Muscle of back (tissue), 11 donors: Measurements from ENCODE around the gene PLCL2. TPM values are rescaled to one million over a fixed set of nuclear protein-coding genes. Genes with fewer than 3 reads are reported as not detected.
"Not testable (repeated sequence)": the region's sequence is repeated elsewhere in the genome, so short reads cannot be mapped to it uniquely, and the experiment has no call there.

Source experiments
- DNase-seq, 3 donors: peaks; one replicate each; pipeline versions ENCODE4 v3.0.0 to v3.0.0-alpha.2; 2013
- polyA plus RNA-seq, 10 donors: library from polyadenylated mRNA; unstranded; fragments of 120-200 nt; gene quantifications; one replicate each; pipeline ENCODE4 v1.2.1, GENCODE V29; 2013; ENCODE audit not compliant: insufficient read length in 10 of 10

Gene PLCL2
- polyA plus RNA-seq, 10 donors: 7.7 to 18.1 (median 11.4) TPM

DNA sequence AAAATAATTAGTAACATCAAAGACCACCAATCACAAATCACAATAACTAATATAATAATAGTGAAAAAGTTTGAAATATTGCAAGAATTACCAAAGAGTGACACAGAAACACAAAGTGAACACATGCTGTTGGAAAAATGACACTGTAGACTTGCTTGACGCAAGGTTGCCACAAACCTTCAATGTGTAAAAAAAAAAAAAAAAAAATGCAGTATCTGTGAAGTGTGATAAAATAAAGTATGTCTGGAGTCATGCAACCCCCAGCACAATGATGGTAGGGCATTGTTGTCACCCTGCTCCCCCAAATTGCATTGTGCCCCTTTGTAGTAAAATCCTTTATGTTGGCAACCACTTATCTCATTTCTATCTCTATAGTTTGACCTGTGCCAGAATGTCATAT, 190.6 kb downstream of the PLCL2 start:
- no peak for DNase-seq

DNA sequence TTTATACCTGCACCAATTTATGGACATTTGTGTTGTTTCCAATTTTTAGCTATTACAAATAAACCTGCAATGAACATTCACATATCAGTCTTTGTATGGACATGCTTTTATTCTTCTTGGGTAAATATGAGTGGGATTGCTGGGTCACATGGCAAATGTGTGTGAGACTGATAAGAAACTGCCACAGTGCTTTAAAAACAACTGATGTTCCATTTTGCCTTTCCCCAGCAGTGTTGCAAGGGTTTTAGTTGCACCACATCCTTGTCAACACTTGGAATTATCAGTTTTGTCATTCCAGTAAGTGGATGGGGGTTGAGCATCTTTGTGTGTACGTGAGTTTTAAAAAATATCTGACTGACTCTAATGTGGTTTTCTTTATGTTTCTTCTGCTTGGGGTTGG, 191.2 kb downstream of the PLCL2 start:
- DNase-seq: no peak

DNA sequence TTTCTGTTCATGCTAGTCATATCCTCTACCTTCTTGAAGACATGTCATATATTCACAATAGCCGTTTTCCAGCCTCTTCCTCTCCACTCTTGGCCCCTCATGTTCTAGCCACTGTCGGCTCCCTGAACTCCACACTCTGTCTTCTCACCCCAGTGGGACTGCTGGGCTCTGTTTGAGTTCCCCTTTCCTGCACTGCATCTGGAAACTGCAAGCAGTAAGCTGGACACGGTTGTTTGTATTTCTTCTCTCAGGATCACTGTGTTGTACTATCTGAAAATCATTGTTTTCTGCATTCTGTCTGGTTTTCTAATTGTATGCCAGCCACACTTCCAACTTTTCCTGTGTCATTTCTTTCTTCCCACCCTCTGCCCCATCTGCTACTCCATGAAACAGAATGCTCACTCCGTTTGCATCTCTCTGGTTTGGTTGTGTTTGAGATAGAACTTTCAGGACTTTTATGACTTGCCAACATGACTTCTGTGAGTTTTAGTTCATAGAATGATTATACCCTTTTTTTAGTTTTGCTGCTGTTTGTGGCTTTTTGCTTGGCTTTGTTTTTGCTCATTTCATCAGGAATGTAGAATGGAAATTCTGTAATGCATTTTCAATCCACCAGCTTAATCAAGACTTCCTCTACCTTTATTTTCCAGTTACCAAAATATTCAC, 192.3 kb downstream of the PLCL2 start:
- DNase-seq: no peak

DNA sequence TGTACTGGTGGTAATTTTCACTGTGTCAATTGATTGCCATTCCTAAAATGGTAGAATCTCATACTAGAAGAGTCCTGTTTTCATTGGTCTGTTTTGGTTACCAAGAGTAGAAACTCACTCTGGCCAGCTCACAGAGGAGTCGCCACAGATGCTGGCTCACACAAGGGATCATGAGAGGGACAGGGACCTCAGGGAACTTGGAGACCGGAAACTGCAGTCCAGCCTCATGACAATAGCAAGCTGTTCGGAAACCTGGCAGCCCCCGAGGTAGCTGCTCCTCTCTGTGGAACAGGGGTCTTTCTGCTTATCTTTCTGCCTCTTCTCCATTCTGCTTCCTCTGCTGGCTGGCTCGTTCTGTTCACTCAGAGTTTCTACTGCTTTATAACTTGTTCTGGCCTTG, 192.9 kb downstream of the PLCL2 start:
- peak in 1 of 3 donors; percentile 50 for DNase-seq

DNA sequence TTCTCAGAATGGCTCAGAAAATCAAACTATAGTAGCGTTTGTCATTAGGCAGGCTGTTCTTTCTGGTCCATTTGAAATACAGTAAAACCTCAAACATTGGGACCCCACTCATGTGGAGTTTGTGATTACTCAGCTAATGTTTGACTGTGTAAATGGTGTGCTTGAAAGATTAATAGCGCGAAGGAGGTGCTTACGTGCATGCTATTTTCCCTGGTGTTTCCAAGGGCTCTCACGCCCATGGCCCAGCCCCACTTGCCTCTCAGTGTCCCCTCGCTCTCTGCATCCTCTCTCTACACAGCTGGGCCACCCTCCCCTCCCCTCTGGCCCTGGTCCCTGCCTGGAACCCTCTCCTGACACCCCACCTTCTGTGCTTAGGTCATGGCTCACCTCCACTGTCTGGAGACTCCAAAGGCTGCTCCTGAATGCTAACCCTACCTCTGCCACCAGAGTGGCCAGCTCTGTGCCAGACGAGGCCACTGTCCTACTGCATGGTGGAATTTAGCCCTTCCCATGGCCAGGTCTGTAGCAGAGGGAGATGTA, 194.2 kb downstream of the PLCL2 start:
- DNase-seq: no peak

DNA sequence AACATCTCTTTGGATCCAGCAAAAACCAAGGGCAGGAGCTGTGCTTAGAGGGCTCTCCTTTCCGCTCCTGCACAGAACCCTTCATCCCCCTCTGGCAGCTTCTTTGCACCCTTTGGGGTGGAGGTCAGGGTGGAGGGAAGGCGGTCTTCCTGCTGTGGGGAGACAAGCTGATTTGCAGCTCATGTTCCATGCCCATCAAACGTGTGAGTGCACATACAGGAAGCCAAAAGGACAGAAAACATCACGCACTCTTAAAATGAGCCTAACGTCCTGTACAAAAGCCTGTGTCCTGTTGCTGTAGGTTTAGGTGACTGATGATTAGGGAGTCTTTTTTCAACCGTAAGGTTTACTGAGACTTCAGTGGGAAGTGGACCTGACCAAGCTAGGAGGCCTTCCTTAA, 195.2 kb downstream of the PLCL2 start:
- DNase-seq: no peak

DNA sequence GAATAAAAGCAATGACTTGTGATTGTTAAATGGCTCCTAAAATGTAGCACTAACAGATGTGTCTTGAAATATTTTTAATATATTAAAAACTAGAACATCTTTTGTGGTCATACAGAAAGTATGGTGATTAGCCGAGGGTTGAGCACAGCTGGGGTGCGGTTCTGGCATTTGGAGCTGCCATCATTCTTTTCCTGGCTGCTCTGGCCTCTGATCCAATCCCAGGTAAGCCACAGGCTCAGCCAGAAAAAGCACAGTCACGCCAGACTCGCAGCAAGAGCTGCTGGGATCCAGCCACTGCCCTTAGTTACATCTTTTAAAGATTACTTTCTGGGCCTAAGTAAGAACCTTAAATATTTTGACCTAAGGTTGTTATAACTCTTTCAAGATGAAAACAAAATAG, 196.8 kb downstream of the PLCL2 start:
- DNase-seq: no peak

DNA sequence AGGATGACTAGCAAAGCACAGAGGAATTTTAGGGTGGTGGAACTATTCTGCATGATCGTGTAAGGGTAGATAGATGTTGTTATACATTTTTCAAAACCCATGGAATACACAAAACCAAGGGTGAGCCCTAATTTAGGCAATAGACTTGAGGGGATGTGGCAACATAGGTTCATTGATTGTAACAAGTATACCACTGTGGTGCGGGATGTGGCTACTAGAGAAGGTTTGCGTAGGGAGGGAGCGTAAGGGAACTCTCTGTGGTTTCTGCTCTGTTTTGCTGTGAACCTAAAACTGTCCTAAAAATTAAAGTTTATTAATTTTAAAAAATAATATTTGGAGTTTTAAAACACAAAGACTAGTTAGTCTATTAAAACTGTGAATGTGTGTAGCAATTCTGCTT, 202.8 kb downstream of the PLCL2 start:
- no peak for DNase-seq

DNA sequence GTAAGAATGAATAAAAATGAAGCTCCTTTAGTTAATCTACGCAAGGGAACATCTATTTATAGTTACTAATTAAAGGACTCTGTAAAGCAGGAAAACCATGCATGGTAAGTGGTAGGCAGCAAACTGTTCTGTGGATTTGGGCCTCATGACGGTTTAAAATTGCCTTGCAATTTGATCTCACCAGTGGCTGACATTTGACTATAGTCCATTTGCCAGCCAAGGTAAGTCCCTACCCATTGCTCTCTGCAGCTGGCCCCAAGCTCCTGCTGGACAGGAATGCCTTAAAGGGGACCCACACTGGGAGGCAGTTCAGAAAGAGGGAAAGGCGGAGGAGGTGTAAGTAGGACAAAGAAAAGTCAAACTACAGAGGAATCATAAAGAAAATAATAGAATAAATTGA, 203.3 kb downstream of the PLCL2 start:
- DNase-seq: no peak

DNA sequence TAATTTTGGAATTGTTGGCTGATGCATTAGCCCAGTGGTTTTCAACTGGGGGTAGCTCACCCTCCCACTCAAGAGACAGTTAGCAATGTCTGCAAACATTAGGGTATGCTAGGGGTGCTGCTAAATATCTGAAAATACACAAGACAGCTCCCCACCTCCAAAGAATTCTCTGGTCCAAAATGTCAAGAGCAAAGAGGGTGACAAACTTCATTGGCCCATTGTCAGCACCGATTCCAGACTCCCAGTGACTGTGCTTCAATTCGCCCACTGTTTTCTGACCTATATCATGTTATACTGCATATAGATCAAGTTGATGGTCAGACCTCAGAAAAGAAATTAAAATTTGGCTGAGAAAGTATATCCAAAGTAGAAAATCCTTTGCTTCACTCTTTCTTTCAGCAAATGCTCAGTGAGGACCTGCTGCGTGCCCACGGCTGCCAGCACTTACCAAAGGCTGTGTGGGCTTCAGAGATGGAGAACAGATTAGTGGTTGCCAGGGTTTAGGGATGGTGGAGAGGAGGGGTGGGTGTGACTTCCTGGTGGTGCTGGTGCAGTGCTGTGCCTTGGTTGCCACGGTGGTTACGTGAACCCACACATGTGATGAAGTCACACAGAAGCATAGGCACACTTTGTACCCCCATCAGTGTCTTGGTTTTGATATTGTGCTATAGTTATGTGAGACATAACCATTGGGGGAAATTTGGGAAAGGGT, 204.0 kb downstream of the PLCL2 start:
- DNase-seq: no peak

DNA sequence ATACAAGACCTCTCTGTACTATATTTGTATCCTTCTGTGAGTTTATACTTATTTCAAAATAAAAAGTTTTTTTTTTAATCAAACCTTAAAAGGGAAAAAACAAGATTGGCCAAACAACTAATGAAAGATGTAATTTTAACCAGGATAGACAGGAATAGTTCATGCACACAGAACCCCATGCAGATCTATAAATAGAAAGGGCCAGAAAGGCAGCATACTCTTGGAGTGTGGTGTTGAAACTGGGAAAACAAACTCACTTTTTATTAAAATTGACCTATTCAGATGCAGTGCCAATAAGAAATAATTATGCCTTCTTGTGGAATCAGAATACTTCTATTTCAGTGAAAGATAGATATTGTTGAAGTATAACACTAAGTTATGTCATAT, 204.6 kb downstream of the PLCL2 start:
- DNase-seq: no peak

DNA sequence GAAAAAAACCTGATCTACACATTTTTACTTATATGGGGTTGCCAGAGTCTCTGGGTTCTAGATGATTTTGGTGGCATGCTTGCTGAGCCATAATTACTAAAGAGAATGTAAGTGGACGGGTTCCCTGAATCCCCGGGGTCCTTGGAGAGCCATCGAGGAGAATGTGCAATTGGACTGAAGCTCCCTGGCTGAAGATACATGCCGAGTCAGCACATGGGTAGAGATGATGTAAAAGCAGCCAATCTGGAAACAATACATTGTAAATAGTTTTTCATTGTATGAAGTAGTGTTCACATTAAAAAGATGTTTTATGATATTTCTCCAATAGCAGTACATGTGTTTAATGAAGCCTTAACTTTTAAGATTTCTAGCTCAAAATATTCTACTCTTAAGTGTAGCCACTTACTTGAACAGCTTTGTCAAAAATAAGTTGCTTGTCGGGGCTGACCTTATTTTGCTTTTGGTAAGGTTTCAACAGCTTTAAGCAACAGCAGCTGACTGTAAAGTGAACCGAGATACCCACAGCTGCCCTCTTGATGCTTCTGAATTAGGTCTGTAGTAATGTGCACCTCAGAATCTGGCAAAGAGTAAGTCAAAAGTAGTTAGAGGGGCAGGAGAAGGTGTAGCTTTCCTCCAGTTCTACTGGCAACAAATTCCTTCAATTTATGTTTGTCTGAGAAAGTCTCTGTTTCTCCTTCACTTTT, 205.7 kb downstream of the PLCL2 start:
- peak in 1 of 3 donors; percentile 36 for DNase-seq

DNA sequence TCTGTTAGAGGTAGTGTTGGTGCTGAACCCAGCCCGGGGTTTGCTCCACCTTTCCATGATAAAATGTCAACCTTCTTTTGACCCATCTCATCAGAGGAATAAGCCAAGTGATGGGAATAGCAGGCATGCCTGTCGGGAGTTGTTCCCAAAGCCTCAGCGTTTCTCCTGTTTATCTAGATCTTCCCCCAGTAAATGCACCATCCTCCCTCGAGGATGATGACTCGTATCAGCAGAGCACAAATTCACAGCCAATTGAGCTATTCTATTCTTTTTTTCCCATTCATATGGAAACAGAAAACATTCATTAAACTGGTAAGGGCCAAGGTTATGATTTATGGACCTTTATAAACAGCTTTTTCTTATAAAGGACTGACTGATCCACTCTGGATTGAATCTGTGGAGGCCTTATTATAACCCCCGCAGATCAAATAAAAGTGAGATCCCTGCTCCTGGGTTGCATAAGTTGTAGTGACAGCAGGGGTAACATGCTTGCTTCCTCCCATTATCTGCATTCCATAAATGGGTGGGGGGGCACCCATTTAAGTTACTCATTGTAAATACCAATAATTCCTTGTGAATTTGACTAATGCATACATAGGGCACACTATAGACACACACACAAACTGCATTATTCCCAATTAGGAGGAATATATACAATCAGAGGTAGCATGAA, 207.3 kb downstream of the PLCL2 start:
- no peak for DNase-seq

DNA sequence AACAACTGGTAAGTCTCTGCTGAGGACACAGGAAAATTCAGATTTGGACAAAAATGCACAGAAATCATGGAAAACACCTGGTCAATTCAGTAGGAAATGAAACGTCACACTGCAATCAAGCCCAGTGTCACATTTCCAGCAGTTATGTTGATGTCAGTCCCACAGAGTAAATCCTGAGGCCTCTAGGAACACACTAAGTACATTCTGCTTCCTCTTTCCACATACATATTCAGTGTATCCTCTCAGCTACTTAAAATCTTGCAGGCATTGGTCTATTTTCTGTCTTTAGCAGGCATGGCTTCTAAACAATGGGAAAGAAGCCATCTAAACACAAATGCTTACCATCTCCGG, 207.8 kb downstream of the PLCL2 start:
- peak in 1 of 3 donors; percentile 33 for DNase-seq

DNA sequence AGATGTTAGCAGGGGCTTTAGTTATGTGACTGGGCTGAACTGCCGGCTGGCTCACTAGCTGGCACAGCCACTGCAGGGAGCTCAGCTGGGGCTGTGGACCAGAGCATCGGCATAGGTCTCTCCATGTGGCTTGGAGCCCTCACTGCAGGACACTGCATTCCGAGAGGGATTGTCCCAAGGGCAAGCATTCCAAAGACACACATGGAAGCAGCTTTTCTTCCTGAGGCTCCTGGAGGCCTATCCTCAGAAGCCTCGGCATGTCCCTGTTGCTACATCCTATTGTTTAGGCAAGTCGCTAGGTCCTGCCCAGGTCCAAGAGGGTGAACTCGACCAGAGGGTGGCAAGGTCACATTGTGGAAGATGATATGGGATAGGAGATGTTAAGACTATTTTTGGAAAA, 209.8 kb downstream of the PLCL2 start:
- no peak for DNase-seq

DNA sequence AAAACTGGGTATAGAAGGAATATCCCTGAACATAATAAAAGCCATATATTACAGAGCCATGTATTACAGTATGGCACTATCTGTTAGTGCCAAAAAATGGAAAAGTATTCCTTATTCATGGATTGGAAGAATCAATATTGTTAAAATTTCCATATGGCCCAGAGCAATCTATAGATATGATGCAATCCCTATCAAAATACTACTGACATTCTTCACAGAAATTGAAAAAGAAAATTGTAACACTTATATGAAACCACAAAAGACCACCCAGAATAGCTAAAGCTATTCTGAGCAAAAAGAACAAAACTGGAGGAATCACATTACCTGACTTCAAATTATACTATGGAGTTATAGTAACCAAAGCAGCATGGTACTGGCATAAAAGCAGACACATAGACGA, 218.8 kb downstream of the PLCL2 start:
- DNase-seq: no peak

DNA sequence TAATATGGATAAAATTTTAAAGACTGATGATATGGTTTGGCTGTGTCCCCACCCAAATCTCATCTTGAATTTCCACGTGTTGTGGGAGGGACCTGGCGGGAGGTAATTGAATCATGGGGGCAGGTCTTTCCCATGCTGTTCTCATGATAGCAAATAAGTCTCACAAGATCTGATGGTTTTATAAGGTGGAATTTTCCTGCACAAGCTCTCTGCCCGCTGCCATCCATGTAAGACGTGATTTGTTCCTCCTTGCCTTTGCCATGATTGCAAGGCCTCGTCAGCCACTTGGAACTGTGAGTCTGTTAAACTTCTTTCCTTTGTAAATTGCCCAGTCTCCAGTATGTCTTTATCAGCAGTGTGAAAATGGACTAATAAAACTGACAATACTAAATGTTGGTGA, 222.0 kb downstream of the PLCL2 start:
- DNase-seq: not testable (repeated sequence)

DNA sequence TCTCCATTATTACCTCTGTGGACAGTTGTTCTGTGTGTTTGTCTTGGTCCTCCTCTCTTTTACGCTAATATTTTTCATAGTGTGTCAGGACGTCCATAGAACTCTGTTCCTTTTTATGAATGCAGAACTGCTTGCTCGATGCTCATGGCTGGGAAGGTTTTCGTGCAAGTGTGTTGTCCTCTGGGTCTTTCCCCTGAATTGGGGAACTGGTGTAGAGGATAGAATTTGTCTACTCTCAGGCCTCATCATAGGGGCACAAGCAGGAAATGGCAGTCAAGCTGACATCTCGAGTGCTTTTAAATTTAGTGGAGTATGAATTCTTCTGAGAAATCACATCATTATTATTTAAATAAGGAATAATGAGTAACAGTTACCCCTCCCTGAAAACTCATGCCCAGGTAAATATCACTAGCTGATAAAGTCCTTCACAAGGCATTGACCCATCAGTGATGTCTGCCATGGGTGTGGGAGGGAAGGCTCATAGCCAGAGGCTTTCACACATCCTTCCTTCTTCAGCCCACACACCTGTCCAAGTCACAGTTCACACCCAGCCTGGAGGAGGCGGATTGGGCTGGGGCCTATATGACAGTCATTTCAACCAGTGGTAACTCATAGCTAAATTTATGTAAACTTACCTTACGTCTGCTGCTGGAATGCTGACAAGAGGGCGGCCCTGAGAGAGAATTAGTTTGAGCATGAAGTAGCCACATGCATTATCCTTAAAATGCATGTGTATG, 226.1 kb downstream of the PLCL2 start:
- no peak for DNase-seq

DNA sequence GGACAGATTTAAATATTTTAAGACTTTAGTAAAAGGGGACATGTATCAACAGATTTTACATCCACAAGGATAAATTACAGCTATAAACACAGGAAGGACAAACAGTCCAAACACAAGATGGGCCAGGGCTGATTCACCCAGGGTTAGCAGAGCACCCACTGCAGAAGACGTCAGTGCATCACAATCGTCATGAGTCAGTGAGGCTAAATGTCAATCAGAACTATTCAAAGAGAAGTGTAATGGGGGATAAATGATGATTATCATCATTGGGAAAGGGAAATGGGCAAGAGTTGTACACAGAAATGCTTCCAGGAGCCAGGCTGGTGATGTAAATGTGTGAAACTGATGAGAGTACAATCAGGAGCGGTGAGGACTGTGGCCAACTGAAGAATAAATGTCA, 226.8 kb downstream of the PLCL2 start:
- no peak for DNase-seq

DNA sequence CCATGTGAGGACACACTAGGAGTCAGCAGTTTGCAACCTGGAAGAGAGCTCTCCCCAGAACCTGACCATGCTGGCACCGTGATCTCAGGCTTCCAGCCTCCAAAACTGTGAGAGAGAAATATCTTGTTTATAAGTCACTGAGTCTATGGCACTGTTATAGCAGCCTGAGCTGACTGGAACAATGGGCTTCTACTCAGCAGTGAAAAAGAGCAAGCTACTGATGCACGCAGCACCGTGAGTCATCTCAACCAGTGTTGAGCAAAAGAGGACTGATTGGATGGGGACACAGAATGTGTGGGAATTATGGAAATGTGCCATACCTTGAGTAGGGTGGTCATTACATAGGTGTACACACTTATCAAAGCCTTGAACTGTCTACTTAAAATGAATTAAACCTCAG, 230.4 kb downstream of the PLCL2 start:
- no peak for DNase-seq

DNA sequence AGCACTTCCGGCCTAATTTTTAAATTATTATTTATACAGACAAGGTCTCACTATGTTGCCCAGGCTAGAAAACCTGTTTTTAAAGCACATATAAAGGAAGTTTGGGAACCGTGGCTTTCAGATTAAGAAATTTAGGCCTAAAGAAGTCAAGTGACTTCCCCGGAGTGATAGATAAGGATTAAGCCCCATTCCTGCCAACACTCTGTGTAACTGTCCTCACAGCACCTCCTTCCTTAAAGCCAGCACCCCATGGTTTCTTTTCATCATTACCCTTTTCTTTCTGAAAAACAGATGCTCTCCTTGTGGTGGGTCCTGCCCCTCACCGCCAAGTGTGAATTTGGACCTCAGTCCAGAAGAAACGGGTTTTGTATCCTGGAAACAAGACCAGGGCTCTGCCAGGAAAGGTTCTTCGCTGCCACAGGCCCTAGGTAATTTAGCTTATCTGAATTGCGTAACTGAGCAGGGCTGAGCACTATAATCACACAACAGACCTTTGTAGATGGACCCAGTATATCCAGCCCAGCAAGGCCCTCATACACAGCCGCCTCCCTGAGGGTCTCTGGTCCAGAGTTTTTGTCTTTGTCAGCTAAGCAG, 231.3 kb downstream of the PLCL2 start:
- no peak for DNase-seq
